SH-SY5Y (cell line): ENCODE measurements around the gene EVC2.

Experiments used
- GATA2 ChIP-seq: IDR thresholded peaks from 2 replicates; pipeline ENCODE4 v1.6.1; 2011; ENCODE audit warnings: mild to moderate bottlenecking, low read depth, low read length
- GATA3 ChIP-seq: IDR thresholded peaks from 2 replicates; pipeline ENCODE4 v1.6.1; 2011; ENCODE audit warnings: low read depth, mild to moderate bottlenecking, low read length, moderate library complexity

DNA sequence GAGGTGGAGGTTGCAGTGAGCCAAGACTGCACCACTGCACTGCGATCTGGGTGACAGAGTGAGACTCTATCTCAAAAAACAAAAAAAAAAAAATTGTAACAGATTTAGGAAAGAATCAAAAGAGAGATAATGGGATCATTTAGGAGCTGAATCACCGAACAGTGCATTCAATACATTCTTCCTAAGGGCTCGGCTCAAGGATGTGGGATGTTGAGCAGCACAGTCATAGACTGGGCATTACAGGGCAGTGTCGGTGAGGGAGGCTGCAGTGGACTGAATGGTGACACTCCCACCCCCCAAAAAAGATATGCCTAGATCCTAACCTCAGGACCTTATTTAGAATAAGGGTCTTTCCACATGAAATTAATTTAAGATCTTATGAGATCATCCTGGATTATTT, 70.0 kb downstream of the EVC2 start:
- TF ChIP-seq GATA2: no peak
- TF ChIP-seq GATA3: no peak
